SK-N-MC (cell line): ENCODE measurements around the gene HLA-DRB1.

ENCODE experiments used
- EZH2 ChIP-seq: fragments of 200-600 bp; sonication (generic); IDR thresholded peaks from one replicate; pipeline ENCODE4 v1.6.1; 2017; ENCODE audit warnings: antibody characterized with exemption
- POLR2AphosphoS5 ChIP-seq: IDR thresholded peaks from 2 replicates; pipeline ENCODE4 v1.6.1; 2012; ENCODE audit warnings: mild to moderate bottlenecking, low read depth, low read length, borderline replicate concordance

DNA sequence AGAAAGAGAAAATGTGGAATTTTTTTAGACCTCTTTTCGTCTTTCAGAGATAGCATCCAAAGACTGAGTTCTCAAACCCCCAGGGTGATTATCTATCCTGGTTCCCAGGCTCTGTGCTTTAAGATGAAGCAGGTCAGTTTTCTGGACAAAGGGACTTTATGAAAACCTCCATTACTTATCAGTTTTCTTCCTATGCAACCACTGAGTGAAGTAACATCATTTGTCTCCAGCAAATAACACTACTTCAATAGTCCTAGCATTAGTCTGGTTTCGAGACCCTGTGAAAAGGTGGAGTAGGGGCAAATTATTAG, 18.3 kb upstream of the HLA-DRB1 start:
- TF ChIP-seq POLR2AphosphoS5 (no peak), EZH2 (no peak)
